K562 (cell line): ENCODE data around the gene MARCHF7. TPM values are rescaled to one million over a fixed set of nuclear protein-coding genes. Genes with fewer than 3 reads are reported as not detected.

Source experiments
- ATAC-seq: fragments of 200-7000 bp; cut with Tn5 transposase; 3 replicates; pipeline ENCODE4 v1.9.1; 2020; ENCODE audit warnings: moderate library complexity
- BruUV-seq: library from RNA; stranded (reverse); fragments of 400-500 nt; replicated peaks from 2 replicates; lab custom pipeline; 2021; lab: Mats Ljungman, UMichigan
- CTCF ChIA-PET: fragments of 300-600 bp; formaldehyde crosslinking; extraction: SDS; loops from one replicate; lab custom pipeline; 2021; ENCODE audit warnings: low intra/inter-chr PET ratio; lab: Yijun Ruan, JAX
- POLR2A ChIA-PET: fragments of 300-600, 350-650 bp; sonication (Branson Sonifier 250); formaldehyde crosslinking; extraction: SDS; loops from one replicate; lab custom pipeline; 2021; ENCODE audit warnings: antibody characterized with exemption, inconsistent platforms; lab: Yijun Ruan, JAX
- DNase-seq, 4 experiments: peaks; one replicate each; pipeline versions ENCODE4 v3.0.0 to v3.0.0-alpha.2; 2011 to 2018; ENCODE audit warnings: low spot score in 3 of 4, mixed read lengths in 3 of 4; ENCODE audit errors: extremely low read depth in 1 of 4
- FAIRE-seq: peaks from 2 replicates; lab custom pipeline; 2011; peaks lifted over from hg19 to GRCh38; lab: Jason Lieb, UNC
- H2AFZ ChIP-seq: 2 replicates; pipeline ENCODE4 v1.6.0; 2011; ENCODE audit warnings: low read depth, low read length, control low read depth, inconsistent platforms
- H3K27ac ChIP-seq: fragments of 200-600 bp; 3 replicates; pipeline ENCODE4 v1.8.0; 2011; ENCODE audit warnings: low read depth, mild to moderate bottlenecking, control low read depth, inconsistent platforms, low read length, moderate library complexity, mixed read lengths; ENCODE audit errors: extremely low read depth
- H3K27me3 ChIP-seq, 2 experiments: fragments of 300-600 bp in 1 of 2; 2 replicates in 1 of 2; 3 replicates in 1 of 2; pipeline versions ENCODE4 v1.6.0 to v1.8.0; 2011; ENCODE audit warnings: inconsistent platforms in 2 of 2, low read length in 2 of 2, mild to moderate bottlenecking in 1 of 2, mixed read lengths in 1 of 2, moderate library complexity in 1 of 2; ENCODE audit not compliant: control insufficient read depth in 2 of 2, insufficient read depth in 2 of 2
- H3K36me3 ChIP-seq: fragments of 300-600 bp; 3 replicates; pipeline ENCODE4 v1.8.0; 2011; ENCODE audit warnings: mild to moderate bottlenecking, low read length, inconsistent platforms; ENCODE audit not compliant: control insufficient read depth, insufficient read depth
- H3K4me1 ChIP-seq, 2 experiments: fragments of 200-600 bp in 1 of 2; replicated peaks in 1 of 2; 2 replicates in 1 of 2; 3 replicates in 1 of 2; pipeline versions ENCODE4 v1.5.1 to v1.8.0; 2011; ENCODE audit warnings: inconsistent platforms in 2 of 2, low read length in 2 of 2, mild to moderate bottlenecking in 1 of 2, mixed read lengths in 1 of 2, moderate library complexity in 1 of 2; ENCODE audit not compliant: control insufficient read depth in 2 of 2, insufficient read depth in 2 of 2
- H3K4me2 ChIP-seq: 2 replicates; pipeline ENCODE4 v1.6.1; 2011; ENCODE audit warnings: low read length, control low read depth, inconsistent platforms, mixed read lengths; ENCODE audit not compliant: insufficient read depth
- H3K4me3 ChIP-seq: fragments of 200-600 bp; sonication (generic), shearing (Covaris generic); 2 replicates; pipeline ENCODE4 v1.5.1; 2016; ENCODE audit warnings: control low read depth, inconsistent platforms
- H3K79me2 ChIP-seq: fragments of 200-600 bp; 3 replicates; pipeline ENCODE4 v1.8.0; 2011; ENCODE audit warnings: low read length, inconsistent platforms; ENCODE audit not compliant: control insufficient read depth, insufficient read depth
- H3K9ac ChIP-seq, 2 experiments: 2 replicates each; pipeline versions ENCODE4 v1.6.0 to v1.6.1; 2011; ENCODE audit warnings: low read depth in 2 of 2, low read length in 2 of 2, control low read depth in 1 of 2, inconsistent platforms in 1 of 2, mild to moderate bottlenecking in 1 of 2, mixed read lengths in 1 of 2; ENCODE audit not compliant: insufficient read depth in 1 of 2
- H3K9me1 ChIP-seq: one replicate; pipeline ENCODE4 v1.6.0; 2011; ENCODE audit warnings: inconsistent platforms, mild to moderate bottlenecking, low read length, moderate library complexity; ENCODE audit not compliant: control insufficient read depth, insufficient read depth
- H3K9me3 ChIP-seq: replicated peaks from 2 replicates; pipeline ENCODE4 v1.5.1; 2011; ENCODE audit warnings: low read depth, low read length, inconsistent platforms; ENCODE audit not compliant: control insufficient read depth, insufficient read depth
- H4K20me1 ChIP-seq: replicated peaks from 2 replicates; pipeline ENCODE4 v1.6.1; 2011; ENCODE audit warnings: low read length, inconsistent platforms, mixed read lengths; ENCODE audit not compliant: control insufficient read depth, insufficient read depth
- ADNP ChIP-seq: fragments of 200-800 bp; sonication (Bioruptor generic); IDR thresholded peaks from 2 replicates; pipeline ENCODE4 v1.6.1; 2016; ENCODE audit warnings: missing genetic modification characterization, missing compliant biosample characterization
- ASH1L ChIP-seq: fragments of 450-650 bp; IDR thresholded peaks from 2 replicates; pipeline ENCODE4 v1.6.1; 2018; ENCODE audit warnings: borderline replicate concordance, mild to moderate bottlenecking, low read depth; ENCODE audit not compliant: partially characterized antibody
- ATF1 ChIP-seq, 2 experiments: fragments of 450-650 bp in 1 of 2; IDR thresholded peaks; 2 replicates each; pipeline ENCODE4 v1.6.1; 2016; ENCODE audit warnings: missing compliant biosample characterization in 1 of 2, missing genetic modification characterization in 1 of 2
- BRD9 ChIP-seq: fragments of 450-650 bp; IDR thresholded peaks from 2 replicates; pipeline ENCODE4 v1.6.1; 2018; ENCODE audit warnings: low read depth; ENCODE audit not compliant: partially characterized antibody
- EGR1 ChIP-seq: fragments of 450-650 bp; conservative IDR thresholded peaks from 2 replicates; pipeline ENCODE4 v1.6.1; 2017; ENCODE audit warnings: mild to moderate bottlenecking
- GABPB2 ChIP-seq: fragments of 250-450 bp; sonication (Bioruptor Pico); conservative IDR thresholded peaks from 2 replicates; pipeline ENCODE4 v1.5.1; 2021; ENCODE audit warnings: mild to moderate bottlenecking
- HMGN3 ChIP-seq: IDR thresholded peaks from 2 replicates; pipeline ENCODE4 v1.6.1; 2011; ENCODE audit warnings: borderline replicate concordance, low read depth, mild to moderate bottlenecking, mixed read lengths, low read length; ENCODE audit not compliant: insufficient read length; ENCODE audit errors: extremely low read depth
- HSF4 ChIP-seq: fragments of 250-450 bp; sonication (Bioruptor Pico); IDR thresholded peaks from 2 replicates; pipeline ENCODE4 v2.1.2; 2022; ENCODE audit warnings: mild to moderate bottlenecking, moderate library complexity, borderline replicate concordance
- JUN ChIP-seq, 2 experiments: sonication (generic) in 1 of 2; formaldehyde crosslinking in 1 of 2; IDR thresholded peaks; 2 replicates each; pipeline versions ENCODE4 v1.6.1 to v1.8.0; 2012 to 2022; ENCODE audit warnings: borderline replicate concordance in 2 of 2, mild to moderate bottlenecking in 2 of 2, improper control_type of control experiment in 1 of 2, low read depth in 1 of 2, low read length in 1 of 2, missing genetic modification reagents in 1 of 2
- NFYB ChIP-seq: IDR thresholded peaks from 2 replicates; pipeline ENCODE4 v1.6.1; 2011; ENCODE audit warnings: mild to moderate bottlenecking, moderate library complexity; ENCODE audit not compliant: insufficient read length; ENCODE audit errors: extremely low read depth
- PHF21A ChIP-seq: fragments of 450-650 bp; IDR thresholded peaks from 2 replicates; pipeline ENCODE4 v1.6.1; 2017; ENCODE audit warnings: low read depth, borderline replicate concordance
- ZNF274 ChIP-seq: IDR thresholded peaks from 2 replicates; pipeline ENCODE4 v1.6.1; 2011; ENCODE audit warnings: low read depth, mild to moderate bottlenecking, low read length, moderate library complexity, borderline replicate concordance
- ZNF282 ChIP-seq: sonication (generic); formaldehyde crosslinking; IDR thresholded peaks from 2 replicates; pipeline ENCODE4 v1.8.1; 2023; ENCODE audit warnings: missing genetic modification reagents
- ZNF41 ChIP-seq: fragments of 250-450 bp; sonication (Bioruptor Pico); conservative IDR thresholded peaks from 2 replicates; pipeline ENCODE4 v1.4.0; 2020; ENCODE audit warnings: mild to moderate bottlenecking
- WGBS: fragments of 100-300 bp; shearing (Covaris generic); methylation state at CpG from one replicate; pipeline ENCODE4 v1.1.6; 2016; ENCODE audit warnings: low coverage, mixed read lengths; ENCODE audit not compliant: insufficient coverage; ENCODE audit errors: missing lambda C conversion rate; 5-methylcytosine and 5-hydroxymethylcytosine counted together
- in situ Hi-C: fragments of 300-500 bp; cut with MboI; formaldehyde crosslinking; loops from 4 replicates; pipeline ENCODE4 v1.15.0; 2018; ENCODE audit warnings: inconsistent platforms, mixed read lengths
- intact Hi-C: fragments of 100-400 bp; cut with micrococcal nuclease; formaldehyde crosslinking; loops from 2 replicates; pipeline ENCODE4 v1.14.2; 2022
- polyA plus RNA-seq, 8 experiments: library from polyadenylated mRNA; depleted of rRNA in 4 of 8; stranded (reverse) in 5 of 8; unstranded in 3 of 8; fragments of >200 nt; fragmentation: Nextera tagmentation in 2 of 8; fragmentation: Illumina TruSeq in 1 of 8; extraction: Ambion mirVana in 2 of 8; extraction: Trizol in 1 of 8; gene quantifications; 2 replicates each; pipeline versions ENCODE4 v1.2.1 to v1.2.3, GENCODE V29; 2011 to 2014; ENCODE audit warnings: inconsistent platforms in 1 of 8, missing spikeins in 1 of 8
- total RNA-seq, 7 experiments: library from RNA; depleted of rRNA in 6 of 7; stranded (reverse); fragments of >200 nt in 6 of 7; fragmentation: Illumina TruSeq in 2 of 7; extraction: Trizol in 2 of 7; gene quantifications; 2 replicates each; pipeline versions ENCODE4 v1.2.1 to v1.2.3, GENCODE V29; 2011 to 2021; ENCODE audit warnings: low replicate concordance in 1 of 7
- TF ChIP-seq, protein P1 (sequence below): sonication (generic); formaldehyde crosslinking; IDR thresholded peaks from 2 replicates; pipeline ENCODE4 v1.8.0; 2022; ENCODE audit warnings: mild to moderate bottlenecking, missing genetic modification reagents
- TF ChIP-seq, protein P2 (sequence below): sonication (generic); formaldehyde crosslinking; IDR thresholded peaks from 2 replicates; pipeline ENCODE4 v1.8.1; 2022; ENCODE audit warnings: missing genetic modification reagents

Gene MARCHF7
- total and polyA plus RNA-seq, 9 of the 15 experiments (the other 6 are each of a cell fraction or from before 2014, with no cell fraction given), result 58.2 to 137 (median 86.7) TPM

DNA sequence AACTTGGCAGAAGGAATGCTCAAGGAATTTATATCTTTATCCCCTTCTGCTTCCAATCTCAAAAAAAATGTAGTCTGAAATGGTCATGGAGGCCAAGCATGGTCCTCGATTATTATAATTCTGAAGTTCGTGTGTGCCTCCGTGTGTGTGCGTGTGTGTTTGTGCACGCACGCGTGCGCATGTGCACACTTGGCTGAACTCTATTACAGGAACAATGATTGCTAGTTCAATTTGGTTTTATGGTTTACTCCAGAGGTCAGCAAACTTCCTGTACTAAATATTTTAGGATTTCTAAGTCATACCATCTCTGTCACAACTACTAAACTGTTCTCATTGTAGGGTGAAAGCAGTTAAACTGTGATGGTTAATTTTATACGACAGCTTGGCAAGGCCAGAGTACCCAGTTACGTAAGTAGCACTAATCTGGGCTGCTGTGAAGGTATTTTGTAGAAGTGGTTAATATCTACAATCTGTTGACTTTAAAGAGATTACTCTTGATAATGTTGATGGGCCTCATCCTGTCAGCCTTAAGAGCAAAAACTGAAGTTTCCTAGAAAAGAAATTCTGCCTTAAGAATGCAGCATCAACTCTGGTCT is 5.8 kb upstream of the MARCHF7 start:
- BruUV-seq, result no TSS peak
- Histone ChIP-seq H3K27me3 (no peaks in the 10 kb centered on the region), H3K27ac (no peak overlapping the region), H3K36me3 (no peaks in the 10 kb centered on the region), H4K20me1 (no peaks in the 10 kb centered on the region), H3K9ac (no peak overlapping the region), H3K9me3 (no peaks in the 10 kb centered on the region), H3K4me3 (no peak overlapping the region), H3K4me1 (peaks cover 0 to 6% of the 10 kb centered on the region in 2 experiments; a peak in 3 of 5 replicates), H3K9me1 (no peaks in the 10 kb centered on the region), H2AFZ (no peak overlapping the region), H3K4me2 (no peak overlapping the region), H3K79me2 (peaks cover 10% of the 10 kb centered on the region; the same call in 2 of the 3 replicates)
- in situ Hi-C loops (no loop called here), intact Hi-C loops (no loop called here)
- DNase-seq (no peak), FAIRE-seq (no peak), ATAC-seq (no peak)
- CTCF ChIA-PET, result no interaction called here
- WGBS, result 90% methylated on average over 10 of the region's 10 CpGs
- POLR2A ChIA-PET, result no interaction called here
- no peak for TF ChIP-seq EGR1
- TF ChIP-seq BRD9, result no peak
- no peak for TF ChIP-seq JUN (IDR thresholded peaks at IDR 0.05; ENCODE audit: borderline replicate concordance, low read depth, low read length)
- no peak for TF ChIP-seq JUN (CRISPR knock-in tag; IDR thresholded peaks at IDR 0.05; ENCODE audit: borderline replicate concordance)
- no peak for TF ChIP-seq ASH1L
- TF ChIP-seq PHF21A, result no peak
- TF ChIP-seq GABPB2 (CRISPR knock-in tag), result no peak
- no peak for TF ChIP-seq HSF4 (CRISPR knock-in tag)
- TF ChIP-seq ATF1 (CRISPR knock-in tag; IDR thresholded peaks at IDR 0.05), result no peak
- TF ChIP-seq ATF1 (tag; IDR thresholded peaks at IDR 0.05), result no peak
- TF ChIP-seq NFYB, result no peak
- TF ChIP-seq ADNP (tag), result no peak
- TF ChIP-seq, protein P1, sequence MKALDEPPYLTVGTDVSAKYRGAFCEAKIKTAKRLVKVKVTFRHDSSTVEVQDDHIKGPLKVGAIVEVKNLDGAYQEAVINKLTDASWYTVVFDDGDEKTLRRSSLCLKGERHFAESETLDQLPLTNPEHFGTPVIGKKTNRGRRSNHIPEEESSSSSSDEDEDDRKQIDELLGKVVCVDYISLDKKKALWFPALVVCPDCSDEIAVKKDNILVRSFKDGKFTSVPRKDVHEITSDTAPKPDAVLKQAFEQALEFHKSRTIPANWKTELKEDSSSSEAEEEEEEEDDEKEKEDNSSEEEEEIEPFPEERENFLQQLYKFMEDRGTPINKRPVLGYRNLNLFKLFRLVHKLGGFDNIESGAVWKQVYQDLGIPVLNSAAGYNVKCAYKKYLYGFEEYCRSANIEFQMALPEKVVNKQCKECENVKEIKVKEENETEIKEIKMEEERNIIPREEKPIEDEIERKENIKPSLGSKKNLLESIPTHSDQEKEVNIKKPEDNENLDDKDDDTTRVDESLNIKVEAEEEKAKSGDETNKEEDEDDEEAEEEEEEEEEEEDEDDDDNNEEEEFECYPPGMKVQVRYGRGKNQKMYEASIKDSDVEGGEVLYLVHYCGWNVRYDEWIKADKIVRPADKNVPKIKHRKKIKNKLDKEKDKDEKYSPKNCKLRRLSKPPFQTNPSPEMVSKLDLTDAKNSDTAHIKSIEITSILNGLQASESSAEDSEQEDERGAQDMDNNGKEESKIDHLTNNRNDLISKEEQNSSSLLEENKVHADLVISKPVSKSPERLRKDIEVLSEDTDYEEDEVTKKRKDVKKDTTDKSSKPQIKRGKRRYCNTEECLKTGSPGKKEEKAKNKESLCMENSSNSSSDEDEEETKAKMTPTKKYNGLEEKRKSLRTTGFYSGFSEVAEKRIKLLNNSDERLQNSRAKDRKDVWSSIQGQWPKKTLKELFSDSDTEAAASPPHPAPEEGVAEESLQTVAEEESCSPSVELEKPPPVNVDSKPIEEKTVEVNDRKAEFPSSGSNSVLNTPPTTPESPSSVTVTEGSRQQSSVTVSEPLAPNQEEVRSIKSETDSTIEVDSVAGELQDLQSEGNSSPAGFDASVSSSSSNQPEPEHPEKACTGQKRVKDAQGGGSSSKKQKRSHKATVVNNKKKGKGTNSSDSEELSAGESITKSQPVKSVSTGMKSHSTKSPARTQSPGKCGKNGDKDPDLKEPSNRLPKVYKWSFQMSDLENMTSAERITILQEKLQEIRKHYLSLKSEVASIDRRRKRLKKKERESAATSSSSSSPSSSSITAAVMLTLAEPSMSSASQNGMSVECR (CRISPR knock-in tag), result no peak
- TF ChIP-seq ZNF41 (CRISPR knock-in tag), result no peak
- TF ChIP-seq, protein P2, sequence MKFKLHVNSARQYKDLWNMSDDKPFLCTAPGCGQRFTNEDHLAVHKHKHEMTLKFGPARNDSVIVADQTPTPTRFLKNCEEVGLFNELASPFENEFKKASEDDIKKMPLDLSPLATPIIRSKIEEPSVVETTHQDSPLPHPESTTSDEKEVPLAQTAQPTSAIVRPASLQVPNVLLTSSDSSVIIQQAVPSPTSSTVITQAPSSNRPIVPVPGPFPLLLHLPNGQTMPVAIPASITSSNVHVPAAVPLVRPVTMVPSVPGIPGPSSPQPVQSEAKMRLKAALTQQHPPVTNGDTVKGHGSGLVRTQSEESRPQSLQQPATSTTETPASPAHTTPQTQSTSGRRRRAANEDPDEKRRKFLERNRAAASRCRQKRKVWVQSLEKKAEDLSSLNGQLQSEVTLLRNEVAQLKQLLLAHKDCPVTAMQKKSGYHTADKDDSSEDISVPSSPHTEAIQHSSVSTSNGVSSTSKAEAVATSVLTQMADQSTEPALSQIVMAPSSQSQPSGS, result no peak
- TF ChIP-seq HMGN3, result no peak
- no peak for TF ChIP-seq ZNF282 (CRISPR knock-in tag)
- no peak for TF ChIP-seq ZNF274
